HepG2 (cell line): ENCODE data around the gene CYLD. TPM values are rescaled to one million over a fixed set of nuclear protein-coding genes. Genes with fewer than 3 reads are reported as not detected.

Experiments
- ARID5B ChIP-seq: IDR thresholded peaks from 2 replicates; pipeline ENCODE4 v1.4.0; 2020; ENCODE audit warnings: mild to moderate bottlenecking, missing genetic modification reagents
- ATF5 ChIP-seq: sonication (generic); formaldehyde crosslinking; IDR thresholded peaks from 2 replicates; pipeline ENCODE4 v1.4.0; 2020; ENCODE audit warnings: mild to moderate bottlenecking, low read depth, missing genetic modification reagents
- FOSL2 ChIP-seq: sonication (generic); formaldehyde crosslinking; IDR thresholded peaks from 2 replicates; pipeline ENCODE4 v1.4.0; 2020; ENCODE audit warnings: missing genetic modification reagents
- GABPA ChIP-seq, 2 experiments: IDR thresholded peaks; 2 replicates each; pipeline ENCODE4 v1.6.1; 2011 to 2016; ENCODE audit warnings: low read depth in 2 of 2, low read length in 1 of 2, missing biosample characterization in 1 of 2, missing genetic modification characterization in 1 of 2
- IKZF5 ChIP-seq: IDR thresholded peaks from 2 replicates; pipeline ENCODE4 v1.6.1; 2018; ENCODE audit warnings: missing genetic modification reagents, mild to moderate bottlenecking, missing compliant biosample characterization
- JUND ChIP-seq: sonication (generic); formaldehyde crosslinking; IDR thresholded peaks from 2 replicates; pipeline ENCODE4 v1.8.0; 2022; ENCODE audit warnings: mild to moderate bottlenecking, missing genetic modification reagents
- KMT2A ChIP-seq: sonication (generic); formaldehyde crosslinking; IDR thresholded peaks from 2 replicates; pipeline ENCODE4 v1.4.0; 2020; ENCODE audit warnings: missing genetic modification reagents
- PAF1 ChIP-seq: IDR thresholded peaks from 2 replicates; pipeline ENCODE4 v1.6.1; 2016; ENCODE audit warnings: missing genetic modification reagents, missing compliant biosample characterization
- PATZ1 ChIP-seq: sonication (generic); formaldehyde crosslinking; IDR thresholded peaks from 2 replicates; pipeline ENCODE4 v1.4.0; 2020; ENCODE audit warnings: missing genetic modification reagents
- SYNCRIP ChIP-seq: fragments of 200-400 bp; formaldehyde crosslinking; IDR thresholded peaks from 2 replicates; pipeline ENCODE4 v1.6.1; 2018; ENCODE audit warnings: mild to moderate bottlenecking, low read depth, low read length; ENCODE audit not compliant: insufficient read depth
- TBX3 ChIP-seq: fragments of 450-650 bp; IDR thresholded peaks from 2 replicates; pipeline ENCODE4 v1.6.1; 2017; ENCODE audit warnings: antibody characterized with exemption, mild to moderate bottlenecking, inconsistent platforms, borderline replicate concordance
- TCF7 ChIP-seq: sonication (generic); IDR thresholded peaks from 2 replicates; pipeline ENCODE4 v1.6.1; 2016; ENCODE audit warnings: antibody characterized with exemption, low read depth
- ZBTB1 ChIP-seq: sonication (generic); formaldehyde crosslinking; IDR thresholded peaks from 2 replicates; pipeline ENCODE4 v1.4.0; 2020; ENCODE audit warnings: missing genetic modification reagents, borderline replicate concordance
- ZBTB34 ChIP-seq: sonication (generic); formaldehyde crosslinking; IDR thresholded peaks from 2 replicates; pipeline ENCODE4 v1.8.0; 2022; ENCODE audit warnings: mild to moderate bottlenecking, missing genetic modification reagents
- ZNF710 ChIP-seq: sonication (generic); formaldehyde crosslinking; IDR thresholded peaks from 2 replicates; pipeline ENCODE4 v1.5.0; 2020; ENCODE audit warnings: mild to moderate bottlenecking, missing genetic modification reagents, borderline replicate concordance
- ZNF792 ChIP-seq: IDR thresholded peaks from 2 replicates; pipeline ENCODE4 v1.6.1; 2016
- polyA plus RNA-seq, 8 experiments: library from polyadenylated mRNA; depleted of rRNA in 3 of 8; stranded (reverse) in 7 of 8; unstranded in 1 of 8; fragments of >200 nt; fragmentation: Illumina TruSeq in 4 of 8; extraction: Trizol in 4 of 8; gene quantifications; 2 replicates each; pipeline versions ENCODE4 v1.2.1 to v1.2.3, GENCODE V29; 2011 to 2016; ENCODE audit warnings: low read depth in 4 of 8, missing spikeins in 1 of 8, mixed read lengths in 1 of 8; ENCODE audit not compliant: insufficient read depth in 1 of 8
- total RNA-seq, 5 experiments: library from RNA; depleted of rRNA; stranded (reverse); fragments of >200 nt; fragmentation: Illumina TruSeq; extraction: Trizol; gene quantifications; 2 replicates each; pipeline ENCODE4 v1.2.3, GENCODE V29; 2016; ENCODE audit warnings: low read depth in 1 of 5

CYLD gene
- total and polyA plus RNA-seq, 2 of the 13 experiments (the other 11 are each of a cell fraction or from before 2014, with no cell fraction given): 6.1 to 11.4 TPM

- TF ChIP-seq ARID5B (CRISPR knock-in tag) (peak; percentile 33; the same call in 1 of the 2 replicates), ZNF792 (CRISPR knock-in tag) (no peak), JUND (no peak), IKZF5 (CRISPR knock-in tag) (peak; percentile 46; the same call in 1 of the 2 replicates), FOSL2 (CRISPR knock-in tag) (no peak), TCF7 (no peak), ATF5 (CRISPR knock-in tag) (no peak), PAF1 (CRISPR knock-in tag) (no peak), TBX3 (no peak), ZNF710 (0 out of 2 replicates have a peak, but pooled peaks have one; percentile 33), GABPA (IDR thresholded peaks at IDR 0.05; ENCODE audit: low read depth, low read length) (no peak), GABPA (CRISPR knock-in tag; IDR thresholded peaks at IDR 0.05; ENCODE audit: low read depth) (no peak), ZBTB34 (CRISPR knock-in tag) (0 out of 2 replicates have a peak, but pooled peaks have one; percentile 71), ZBTB1 (no peak), PATZ1 (CRISPR knock-in tag) (no peak), SYNCRIP (no peak), KMT2A (CRISPR knock-in tag) (no peak)
These were observed 64.5 kb downstream of the CYLD start (continued) for GRCh38 chr16:50806099-50807062.
